Measurements from ENCODE around the gene CDK5R2. TPM values are rescaled to one million over a fixed set of nuclear protein-coding genes. Genes with fewer than 3 reads are reported as not detected.
"Not testable (repeated sequence)": the region's sequence is repeated elsewhere in the genome, so short reads cannot be mapped to it uniquely, and the experiment has no call there.

CDK5R2 gene
- polyA plus RNA-seq, 1 donor from 2014 or later = 2.0 TPM

DNA sequence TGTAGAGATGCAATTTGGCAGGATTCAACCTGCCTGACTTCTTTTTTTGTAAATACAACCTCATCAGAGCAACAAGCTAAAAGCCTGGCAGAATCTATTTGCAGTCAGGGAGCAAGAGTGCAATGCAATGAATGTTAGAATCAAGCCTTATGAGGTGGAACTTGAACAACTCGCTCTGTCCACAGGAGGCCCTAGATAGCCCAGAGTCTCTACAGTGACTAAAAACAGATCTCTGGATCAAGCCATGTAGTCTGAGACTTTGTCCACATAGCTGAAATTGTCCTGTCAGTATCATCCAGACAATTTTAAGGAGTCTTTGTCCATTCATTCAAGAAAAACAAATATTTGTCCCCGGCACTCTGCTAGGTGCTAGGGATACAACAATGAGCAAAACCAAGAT, 32.0 kb upstream of the CDK5R2 start:
- Histone ChIP-seq H2AFZ (ENCODE audit: low read depth, low read length) (no peak overlapping the region), H3F3A (ENCODE audit: insufficient read depth, low read length, poor library complexity, severe bottlenecking) (no peaks in the 10 kb centered on the region), H3K36me3 (ENCODE audit: insufficient read depth, low read length) (no peaks in the 10 kb centered on the region), H3K9me2 (ENCODE audit: insufficient read depth, low read length) (no peaks in the 10 kb centered on the region), H4K20me1 (ENCODE audit: insufficient read depth) (no peaks in the 10 kb centered on the region), H3K4me2 (ENCODE audit: low read length) (no peak overlapping the region), H3K27ac (ENCODE audit: low read length) (no peak overlapping the region), H3K9ac (ENCODE audit: low read length) (no peak overlapping the region), H3K27me3 (ENCODE audit: insufficient read depth, low read depth, low read length) (no peaks in the 10 kb centered on the region), H3K9me3 (ENCODE audit: low read length) (no peaks in the 10 kb centered on the region), H3K4me3 (ENCODE audit: low read length) (no peak overlapping the region), H3K79me2 (replicated peaks; ENCODE audit: insufficient read depth, low read length) (no peaks in the 10 kb centered on the region)
- no peak for TF ChIP-seq MXI1 (conservative IDR thresholded peaks at IDR 0.05; ENCODE audit: poor library complexity, severe bottlenecking)
- no peak for TF ChIP-seq EP300 (conservative IDR thresholded peaks at IDR 0.05; ENCODE audit: poor library complexity, severe bottlenecking)
- TF ChIP-seq, protein P1, sequence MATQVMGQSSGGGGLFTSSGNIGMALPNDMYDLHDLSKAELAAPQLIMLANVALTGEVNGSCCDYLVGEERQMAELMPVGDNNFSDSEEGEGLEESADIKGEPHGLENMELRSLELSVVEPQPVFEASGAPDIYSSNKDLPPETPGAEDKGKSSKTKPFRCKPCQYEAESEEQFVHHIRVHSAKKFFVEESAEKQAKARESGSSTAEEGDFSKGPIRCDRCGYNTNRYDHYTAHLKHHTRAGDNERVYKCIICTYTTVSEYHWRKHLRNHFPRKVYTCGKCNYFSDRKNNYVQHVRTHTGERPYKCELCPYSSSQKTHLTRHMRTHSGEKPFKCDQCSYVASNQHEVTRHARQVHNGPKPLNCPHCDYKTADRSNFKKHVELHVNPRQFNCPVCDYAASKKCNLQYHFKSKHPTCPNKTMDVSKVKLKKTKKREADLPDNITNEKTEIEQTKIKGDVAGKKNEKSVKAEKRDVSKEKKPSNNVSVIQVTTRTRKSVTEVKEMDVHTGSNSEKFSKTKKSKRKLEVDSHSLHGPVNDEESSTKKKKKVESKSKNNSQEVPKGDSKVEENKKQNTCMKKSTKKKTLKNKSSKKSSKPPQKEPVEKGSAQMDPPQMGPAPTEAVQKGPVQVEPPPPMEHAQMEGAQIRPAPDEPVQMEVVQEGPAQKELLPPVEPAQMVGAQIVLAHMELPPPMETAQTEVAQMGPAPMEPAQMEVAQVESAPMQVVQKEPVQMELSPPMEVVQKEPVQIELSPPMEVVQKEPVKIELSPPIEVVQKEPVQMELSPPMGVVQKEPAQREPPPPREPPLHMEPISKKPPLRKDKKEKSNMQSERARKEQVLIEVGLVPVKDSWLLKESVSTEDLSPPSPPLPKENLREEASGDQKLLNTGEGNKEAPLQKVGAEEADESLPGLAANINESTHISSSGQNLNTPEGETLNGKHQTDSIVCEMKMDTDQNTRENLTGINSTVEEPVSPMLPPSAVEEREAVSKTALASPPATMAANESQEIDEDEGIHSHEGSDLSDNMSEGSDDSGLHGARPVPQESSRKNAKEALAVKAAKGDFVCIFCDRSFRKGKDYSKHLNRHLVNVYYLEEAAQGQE (IDR thresholded peaks at IDR 0.05; ENCODE audit: borderline replicate concordance) = no peak
- no peak for TF ChIP-seq RAD21 (conservative IDR thresholded peaks at IDR 0.05)
- no peak for TF ChIP-seq SMC3 (conservative IDR thresholded peaks at IDR 0.05; ENCODE audit: poor library complexity)
- TF ChIP-seq TAF1 (IDR thresholded peaks at IDR 0.05; ENCODE audit: low read depth) = no peak
- no peak for TF ChIP-seq EZH2 (IDR thresholded peaks at IDR 0.05; ENCODE audit: borderline replicate concordance, insufficient read depth, low read length, poor library complexity, severe bottlenecking)
- TF ChIP-seq, protein P2, sequence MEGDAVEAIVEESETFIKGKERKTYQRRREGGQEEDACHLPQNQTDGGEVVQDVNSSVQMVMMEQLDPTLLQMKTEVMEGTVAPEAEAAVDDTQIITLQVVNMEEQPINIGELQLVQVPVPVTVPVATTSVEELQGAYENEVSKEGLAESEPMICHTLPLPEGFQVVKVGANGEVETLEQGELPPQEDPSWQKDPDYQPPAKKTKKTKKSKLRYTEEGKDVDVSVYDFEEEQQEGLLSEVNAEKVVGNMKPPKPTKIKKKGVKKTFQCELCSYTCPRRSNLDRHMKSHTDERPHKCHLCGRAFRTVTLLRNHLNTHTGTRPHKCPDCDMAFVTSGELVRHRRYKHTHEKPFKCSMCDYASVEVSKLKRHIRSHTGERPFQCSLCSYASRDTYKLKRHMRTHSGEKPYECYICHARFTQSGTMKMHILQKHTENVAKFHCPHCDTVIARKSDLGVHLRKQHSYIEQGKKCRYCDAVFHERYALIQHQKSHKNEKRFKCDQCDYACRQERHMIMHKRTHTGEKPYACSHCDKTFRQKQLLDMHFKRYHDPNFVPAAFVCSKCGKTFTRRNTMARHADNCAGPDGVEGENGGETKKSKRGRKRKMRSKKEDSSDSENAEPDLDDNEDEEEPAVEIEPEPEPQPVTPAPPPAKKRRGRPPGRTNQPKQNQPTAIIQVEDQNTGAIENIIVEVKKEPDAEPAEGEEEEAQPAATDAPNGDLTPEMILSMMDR (IDR thresholded peaks at IDR 0.05; ENCODE audit: poor library complexity, severe bottlenecking) = no peak
- no peak for TF ChIP-seq POLR2AphosphoS5 (IDR thresholded peaks at IDR 0.05)

DNA sequence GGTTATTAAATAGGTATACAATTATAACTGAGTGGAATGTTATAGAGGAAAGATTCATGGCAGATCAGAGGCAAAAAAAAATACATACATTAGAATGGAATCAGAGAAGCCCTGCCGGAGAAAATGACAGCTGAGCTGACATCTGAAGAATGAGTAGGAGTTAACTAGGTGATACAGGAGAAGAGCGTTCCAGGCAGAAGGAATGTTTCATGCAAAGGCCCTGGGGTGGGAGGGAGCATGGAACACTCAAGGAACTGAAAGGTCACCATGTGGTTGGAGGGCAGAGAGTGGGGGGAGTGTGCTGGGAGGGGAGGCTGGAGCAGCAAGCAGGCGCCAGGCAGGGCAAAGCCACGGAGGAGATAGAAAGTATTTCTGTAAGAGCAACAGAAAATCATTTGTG, 31.6 kb upstream of the CDK5R2 start:
- H3K36me3 ChIP-seq (ENCODE audit: insufficient read depth, low read length) = no peaks in the 10 kb centered on the region
- H3K27ac ChIP-seq (ENCODE audit: low read length) = no peak overlapping the region
- H3K9ac ChIP-seq (ENCODE audit: low read length) = no peak overlapping the region
- TF ChIP-seq TAF1 (IDR thresholded peaks at IDR 0.05; ENCODE audit: low read depth) (no peak), EZH2 (IDR thresholded peaks at IDR 0.05; ENCODE audit: borderline replicate concordance, insufficient read depth, low read length, poor library complexity, severe bottlenecking) (no peak), POLR2AphosphoS5 (IDR thresholded peaks at IDR 0.05) (no peak), EP300 (conservative IDR thresholded peaks at IDR 0.05; ENCODE audit: poor library complexity, severe bottlenecking) (no peak), MXI1 (conservative IDR thresholded peaks at IDR 0.05; ENCODE audit: poor library complexity, severe bottlenecking) (no peak), RAD21 (conservative IDR thresholded peaks at IDR 0.05) (no peak), SMC3 (conservative IDR thresholded peaks at IDR 0.05; ENCODE audit: poor library complexity) (no peak)
- TF ChIP-seq, protein P2 (IDR thresholded peaks at IDR 0.05; ENCODE audit: poor library complexity, severe bottlenecking) = no peak
- TF ChIP-seq, protein P1 (IDR thresholded peaks at IDR 0.05; ENCODE audit: borderline replicate concordance) = no peak
- H4K20me1 ChIP-seq (ENCODE audit: insufficient read depth) = no peaks in the 10 kb centered on the region
- H3K27me3 ChIP-seq (ENCODE audit: insufficient read depth, low read depth, low read length) = no peaks in the 10 kb centered on the region
- H3K4me3 ChIP-seq (ENCODE audit: low read length) = no peak overlapping the region
- H3K79me2 ChIP-seq (replicated peaks; ENCODE audit: insufficient read depth, low read length) = no peaks in the 10 kb centered on the region
- no peaks in the 10 kb centered on the region for H3F3A ChIP-seq (ENCODE audit: insufficient read depth, low read length, poor library complexity, severe bottlenecking)
- no peaks in the 10 kb centered on the region for H3K9me2 ChIP-seq (ENCODE audit: insufficient read depth, low read length)
- no peaks in the 10 kb centered on the region for H3K9me3 ChIP-seq (ENCODE audit: low read length)
- no peak overlapping the region for H2AFZ ChIP-seq (ENCODE audit: low read depth, low read length)
- H3K4me2 ChIP-seq (ENCODE audit: low read length) = no peak overlapping the region

DNA sequence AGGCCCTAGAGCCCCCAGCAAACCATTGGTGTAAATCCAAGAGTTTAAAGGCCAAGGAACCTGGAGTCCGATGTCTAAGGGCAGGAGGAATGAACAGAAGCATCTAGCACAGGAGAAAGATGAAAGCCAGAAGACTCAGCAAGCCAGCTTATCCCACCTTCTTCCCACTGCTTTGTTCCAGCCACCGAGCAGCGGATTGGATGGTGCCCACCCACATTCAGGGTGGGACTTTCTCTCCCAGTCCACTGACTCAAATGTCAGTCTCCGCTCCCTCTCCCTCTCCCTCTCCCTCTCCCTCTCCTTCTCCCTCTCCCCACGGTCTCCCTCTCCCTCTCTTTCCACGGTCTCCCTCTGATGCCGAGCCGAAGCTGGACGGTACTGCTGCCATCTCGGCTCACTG, 29.0 kb upstream of the CDK5R2 start:
- H3K27ac ChIP-seq (ENCODE audit: low read length); H3K27me3 ChIP-seq (ENCODE audit: insufficient read depth, low read depth, low read length); H3K9me3 ChIP-seq (ENCODE audit: low read length); H3K4me3 ChIP-seq (ENCODE audit: low read length); H3K36me3 ChIP-seq (ENCODE audit: insufficient read depth, low read length); H4K20me1 ChIP-seq (ENCODE audit: insufficient read depth); H3K9ac ChIP-seq (ENCODE audit: low read length); H2AFZ ChIP-seq (ENCODE audit: low read depth, low read length); H3K9me2 ChIP-seq (ENCODE audit: insufficient read depth, low read length); H3K4me2 ChIP-seq (ENCODE audit: low read length); H3F3A ChIP-seq (ENCODE audit: insufficient read depth, low read length, poor library complexity, severe bottlenecking); H3K79me2 ChIP-seq (replicated peaks; ENCODE audit: insufficient read depth, low read length): not testable (repeated sequence)

Data from neural cell (in vitro differentiated cells).